NOMO-1 (cell line): Measurements from ENCODE around the gene OR51A4.
"Not testable (repeated sequence)": the region's sequence is repeated elsewhere in the genome, so short reads cannot be mapped to it uniquely, and the experiment has no call there.

Experiments used
- DNase-seq, 2 experiments: peaks; one replicate each; lab custom pipeline; 2025; ENCODE audit not compliant: unreplicated experiment in 2 of 2; lab: John Stamatoyannopoulos, UW

Gene OR51A4, protein sequence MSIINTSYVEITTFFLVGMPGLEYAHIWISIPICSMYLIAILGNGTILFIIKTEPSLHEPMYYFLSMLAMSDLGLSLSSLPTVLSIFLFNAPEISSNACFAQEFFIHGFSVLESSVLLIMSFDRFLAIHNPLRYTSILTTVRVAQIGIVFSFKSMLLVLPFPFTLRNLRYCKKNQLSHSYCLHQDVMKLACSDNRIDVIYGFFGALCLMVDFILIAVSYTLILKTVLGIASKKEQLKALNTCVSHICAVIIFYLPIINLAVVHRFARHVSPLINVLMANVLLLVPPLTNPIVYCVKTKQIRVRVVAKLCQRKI

DNA sequence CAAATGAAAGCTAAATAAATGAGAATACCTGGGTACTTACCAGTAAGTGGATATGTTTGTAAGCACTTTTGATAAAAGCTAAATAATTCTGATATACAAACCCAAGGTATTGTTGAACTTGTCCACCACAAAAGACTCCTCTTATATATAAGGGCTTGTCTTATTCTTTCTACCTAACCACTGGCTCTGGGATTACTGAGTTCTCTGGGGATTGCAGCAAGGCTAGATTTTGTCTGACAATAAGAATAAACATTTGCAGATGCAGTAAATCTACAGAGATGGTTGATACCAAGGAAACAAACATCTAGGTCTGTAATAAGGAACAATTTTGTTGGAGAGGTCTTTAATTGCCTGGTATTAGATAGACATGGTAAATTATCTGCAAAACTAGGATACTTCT lies at the start of gene OR51A4:
OR51A4 (minus strand) TSS at position 101 of the 400 bp plus-strand sequence. CDS start 505 bp downstream, outside the sequence.
- DNase-seq: no peak

DNA sequence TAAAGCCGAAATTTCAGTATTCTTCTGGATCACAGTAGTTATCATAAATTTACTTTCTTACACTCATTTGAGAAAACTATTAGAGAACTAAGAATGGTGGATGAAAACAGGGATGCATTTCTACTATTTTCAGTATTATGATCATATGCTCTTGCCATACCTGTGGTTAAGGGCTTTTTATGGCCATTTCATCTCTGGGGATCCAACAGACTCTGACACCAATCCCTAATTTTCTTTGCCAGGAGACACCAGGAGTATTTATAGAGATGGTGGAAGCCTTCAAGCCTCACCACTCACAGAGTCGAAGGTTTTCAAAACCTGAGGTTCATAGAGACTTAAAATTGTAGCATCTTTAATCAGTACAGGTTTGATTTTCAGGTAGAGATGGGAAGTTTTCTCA lies 47.1 kb upstream of the OR51A4 start, which contains the start of gene OR51L1:
OR51L1 (plus strand) TSS at position 301 of the 400 bp plus-strand sequence. CDS start 4,132 bp downstream, outside the sequence.
- DNase-seq: no peak

DNA sequence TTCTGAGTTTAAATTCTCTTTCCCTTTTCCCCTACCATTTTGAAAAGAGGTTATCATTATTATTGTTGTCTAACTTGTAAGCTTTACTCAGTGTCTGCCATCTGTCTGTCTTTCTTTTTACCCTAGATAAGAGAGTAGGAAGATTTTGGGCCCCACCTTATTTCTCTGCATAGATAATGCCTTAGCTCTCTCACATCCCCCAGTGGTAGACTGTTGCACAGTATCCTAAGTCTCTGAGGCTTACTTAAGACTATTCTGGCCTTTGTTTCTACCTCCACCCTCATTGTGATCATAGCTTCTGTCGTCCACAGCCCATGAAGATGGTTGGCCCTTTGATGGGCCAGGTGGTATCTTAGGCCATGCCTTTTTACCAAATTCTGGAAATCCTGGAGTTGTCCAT lies 43.7 kb upstream of the OR51A4 start:
- no peak for DNase-seq

DNA sequence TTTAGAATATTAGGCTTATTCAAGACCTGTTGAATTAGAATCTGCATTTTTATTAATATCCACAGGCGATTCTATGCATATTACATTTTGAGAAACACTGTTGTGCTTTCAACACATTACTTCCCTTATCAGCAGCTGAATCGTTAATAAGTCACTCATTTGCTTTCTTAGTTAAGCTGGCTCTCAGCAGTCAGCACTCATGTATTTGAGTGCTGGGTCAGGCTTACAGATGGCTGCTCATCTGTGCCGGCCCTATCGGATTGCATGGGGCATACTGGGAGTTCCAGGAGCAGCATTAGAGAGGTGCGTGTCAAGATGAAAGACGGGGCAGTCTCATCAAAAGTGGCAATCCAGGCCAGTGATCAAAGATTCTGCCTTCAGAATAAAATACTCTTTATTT lies 36.4 kb upstream of the OR51A4 start:
- no peak for DNase-seq

DNA sequence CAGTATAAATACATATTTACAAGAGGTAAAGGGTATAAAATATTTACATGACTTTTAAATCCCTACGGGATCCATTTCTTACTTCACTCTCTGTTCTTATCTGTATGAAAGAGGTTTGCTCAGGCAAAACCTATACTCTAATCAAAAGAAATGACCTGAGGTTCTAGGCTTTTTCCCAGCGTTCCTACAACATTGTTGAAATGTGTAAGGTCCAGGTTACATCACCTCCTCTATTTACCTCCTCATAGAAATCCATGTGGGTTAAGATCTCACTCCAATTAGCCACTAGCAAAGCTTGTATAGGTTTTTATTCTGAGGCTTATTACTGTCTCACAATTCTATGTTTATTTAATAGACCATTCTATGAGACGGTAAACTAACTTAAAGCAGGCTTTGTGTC lies 35.3 kb upstream of the OR51A4 start:
- DNase-seq: no peak

DNA sequence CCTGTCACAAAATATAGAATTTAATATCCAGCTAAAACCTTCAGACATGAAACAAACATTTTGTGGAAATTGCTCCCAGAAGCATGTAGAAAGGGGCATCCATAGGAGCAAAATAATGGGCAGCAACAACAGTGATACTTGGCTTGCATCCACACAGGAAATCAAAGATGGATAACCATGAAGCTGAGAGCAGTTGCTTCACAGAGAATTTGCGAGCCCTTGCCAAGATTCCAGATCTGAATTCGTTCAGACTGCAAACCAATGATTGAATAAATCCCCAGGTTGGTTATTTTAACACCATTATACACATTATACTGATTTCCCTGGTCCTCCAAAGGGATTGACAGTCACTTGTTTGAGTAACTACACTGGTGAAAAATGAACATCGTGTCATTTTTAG lies 31.6 kb upstream of the OR51A4 start:
- no peak for DNase-seq

DNA sequence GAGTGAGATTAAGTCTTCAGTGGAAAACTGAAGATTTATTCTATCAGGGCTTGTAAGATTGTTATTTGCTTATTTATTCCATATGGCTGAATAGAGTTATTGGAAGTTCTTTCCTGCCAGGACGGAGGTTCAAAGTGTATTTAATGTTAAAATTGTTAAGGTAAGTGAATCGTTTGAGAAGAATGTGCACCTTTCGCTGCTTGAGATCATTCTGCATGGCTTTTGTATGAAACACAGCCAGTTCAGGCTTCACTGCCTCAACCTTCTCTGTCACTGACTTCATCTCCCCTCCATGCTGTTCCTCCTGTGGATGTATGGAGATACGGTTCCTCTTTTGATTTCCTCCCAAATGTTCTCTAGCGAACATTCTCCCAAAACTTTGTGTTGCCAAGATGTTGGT lies 28.0 kb upstream of the OR51A4 start:
- DNase-seq: no peak

DNA sequence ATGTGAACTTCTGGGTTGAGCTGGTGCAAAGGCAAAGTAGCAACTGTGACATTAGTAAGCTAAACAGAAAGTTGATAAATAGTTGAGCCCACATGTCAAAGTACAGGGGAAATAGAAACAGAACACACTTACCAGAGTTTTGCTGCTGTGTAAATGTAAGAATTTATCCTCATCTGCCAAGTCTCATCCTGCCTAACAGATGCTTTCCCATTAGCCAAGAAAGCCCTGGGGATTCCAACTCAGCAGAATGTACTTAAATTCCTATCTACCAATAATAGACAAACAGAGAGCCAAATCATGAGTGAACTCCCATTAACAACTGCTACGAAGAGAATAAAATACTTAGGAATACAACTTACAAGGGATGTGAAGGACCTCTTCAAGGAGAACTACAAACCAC lies 15.4 kb upstream of the OR51A4 start:
- no peak for DNase-seq

DNA sequence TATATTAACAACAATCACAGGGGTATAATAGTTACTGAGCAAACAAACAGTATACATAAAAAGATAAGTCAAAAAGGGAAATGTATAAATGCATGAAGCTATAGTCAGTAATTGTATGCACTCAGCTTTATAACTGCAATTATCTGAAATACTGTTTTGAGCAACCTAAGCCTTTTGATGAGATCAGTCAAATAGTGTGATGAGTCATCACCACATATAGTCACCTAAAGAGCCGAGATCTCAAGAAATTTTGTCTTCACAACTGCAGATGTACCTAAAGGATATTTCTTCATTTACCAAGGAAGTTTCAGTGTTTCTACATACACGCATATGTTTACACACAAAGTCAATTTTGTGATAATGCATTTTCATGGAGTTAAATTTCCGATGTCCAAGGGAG lies 13.5 kb upstream of the OR51A4 start:
- no peak for DNase-seq

DNA sequence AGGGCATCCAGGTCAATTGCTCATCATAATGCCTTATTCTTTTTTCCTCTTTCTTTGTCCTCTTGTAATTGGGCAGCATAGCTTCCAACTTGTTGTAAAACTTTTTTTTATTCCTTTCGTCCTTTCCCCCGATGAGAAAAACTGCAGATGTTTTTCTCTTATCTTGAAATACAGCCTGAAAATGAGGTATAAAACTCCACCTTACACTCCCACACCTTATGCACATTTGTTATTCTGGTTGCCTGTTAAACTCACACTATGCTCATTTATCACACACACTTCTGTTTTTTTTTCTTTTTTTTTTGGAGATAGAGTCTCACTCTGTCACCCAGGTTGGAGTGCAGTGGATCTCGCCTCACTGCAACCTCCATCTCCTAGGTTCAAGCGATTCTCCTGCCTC lies 10.0 kb upstream of the OR51A4 start:
- no peak for DNase-seq

DNA sequence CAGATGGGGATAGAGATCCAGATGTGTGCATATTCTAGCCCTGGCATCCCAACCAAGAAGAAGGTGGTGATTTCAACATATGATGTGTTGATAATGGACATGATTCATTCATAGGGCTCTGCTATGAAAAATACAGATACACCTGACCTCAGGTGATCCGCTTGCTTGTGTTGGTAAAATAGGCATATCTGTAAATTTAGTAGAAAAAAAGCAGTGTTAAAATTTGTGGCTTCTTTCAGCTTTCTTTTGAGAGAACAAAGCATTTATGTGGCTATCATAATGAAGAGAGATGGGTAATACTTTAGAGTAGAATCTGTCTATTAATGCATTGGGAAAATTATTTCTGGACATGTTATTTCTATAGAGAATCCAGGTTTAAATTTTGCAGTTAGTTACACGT lies 8.2 kb upstream of the OR51A4 start, which contains the start of gene OR51A2:
OR51A2 (minus strand) TSS at position 101 of the 400 bp plus-strand sequence; CDS start at position 101, 0 bp downstream.
- not testable (repeated sequence) for DNase-seq

DNA sequence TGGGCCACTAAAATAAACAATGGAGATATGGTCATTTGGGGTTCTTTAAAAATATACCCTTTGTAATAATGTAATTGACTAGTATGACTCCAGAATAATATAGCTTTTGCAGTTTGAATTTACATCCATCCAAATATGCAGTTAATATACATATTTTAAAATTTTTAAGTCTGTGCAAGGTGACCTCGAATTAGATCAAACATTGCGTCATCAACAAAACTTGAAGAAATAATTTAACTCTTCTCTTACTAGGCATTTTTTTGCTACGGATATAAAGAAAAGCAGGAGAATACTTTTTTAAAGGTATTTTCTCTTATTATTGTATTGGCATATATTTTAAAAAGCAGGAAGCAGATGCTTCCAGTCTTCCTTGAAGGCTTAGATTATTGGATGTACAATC lies 10.7 kb downstream of the OR51A4 start:
- no peak for DNase-seq

DNA sequence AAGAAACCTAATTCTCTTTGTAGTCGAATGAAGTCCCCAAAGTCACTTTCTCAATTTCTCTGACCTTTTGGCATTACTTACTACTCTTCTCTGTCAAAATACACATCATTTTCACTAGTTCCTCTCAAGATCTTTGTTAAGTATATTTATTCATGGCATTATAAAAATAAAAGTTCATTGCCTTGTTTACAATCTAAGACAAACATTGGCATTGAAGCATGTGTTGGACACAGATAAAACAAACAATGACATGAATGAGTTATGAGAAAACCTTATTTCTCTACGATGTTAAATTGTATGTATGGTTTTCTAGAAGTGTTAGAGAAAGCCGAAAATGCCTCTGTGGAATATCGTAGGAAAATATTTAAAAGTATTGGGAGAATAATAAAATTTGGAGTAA lies 14.7 kb downstream of the OR51A4 start:
- no peak for DNase-seq

DNA sequence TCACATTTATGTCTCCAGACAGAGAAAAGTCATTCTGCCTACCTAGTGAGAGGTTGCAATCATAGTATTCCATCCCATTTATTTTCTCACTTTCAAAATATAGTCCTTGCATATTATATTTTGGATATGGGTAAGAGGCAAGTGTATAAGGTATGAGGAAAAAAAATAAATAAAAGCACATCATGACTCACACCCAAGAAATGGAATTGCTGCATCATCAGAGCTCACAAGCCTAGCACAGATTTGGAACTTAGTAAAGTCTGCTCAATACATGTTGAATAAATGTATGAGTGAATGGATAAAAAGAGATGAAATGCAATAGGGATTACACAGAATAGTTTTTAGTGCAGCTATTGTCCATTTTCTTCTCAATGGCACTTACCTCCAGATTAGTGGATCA lies 20.8 kb downstream of the OR51A4 start:
- DNase-seq: no peak

DNA sequence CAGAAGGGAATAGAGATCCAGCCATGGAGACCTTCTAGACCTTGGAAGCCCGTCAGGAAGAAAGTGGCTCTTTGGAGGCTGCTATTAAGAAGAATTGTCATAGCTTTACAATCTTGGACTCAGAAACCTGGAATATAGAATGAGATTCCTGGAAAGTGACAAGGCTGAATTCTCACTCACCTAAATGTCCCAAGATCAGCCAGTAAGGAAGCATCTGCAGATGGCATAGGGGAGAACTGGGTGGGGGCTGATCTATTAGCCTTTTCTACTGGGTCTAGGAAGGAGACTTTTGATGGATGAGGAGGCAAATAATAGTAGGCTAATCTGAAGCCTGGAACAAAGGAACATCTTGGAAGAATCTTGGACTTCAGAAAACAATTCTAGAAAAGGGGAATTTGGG lies 23.2 kb downstream of the OR51A4 start, which contains the start of gene OR51G1:
OR51G1 (minus strand) TSS at position 101 of the 400 bp plus-strand sequence; CDS start at position 101, 0 bp downstream.
- DNase-seq: no peak

DNA sequence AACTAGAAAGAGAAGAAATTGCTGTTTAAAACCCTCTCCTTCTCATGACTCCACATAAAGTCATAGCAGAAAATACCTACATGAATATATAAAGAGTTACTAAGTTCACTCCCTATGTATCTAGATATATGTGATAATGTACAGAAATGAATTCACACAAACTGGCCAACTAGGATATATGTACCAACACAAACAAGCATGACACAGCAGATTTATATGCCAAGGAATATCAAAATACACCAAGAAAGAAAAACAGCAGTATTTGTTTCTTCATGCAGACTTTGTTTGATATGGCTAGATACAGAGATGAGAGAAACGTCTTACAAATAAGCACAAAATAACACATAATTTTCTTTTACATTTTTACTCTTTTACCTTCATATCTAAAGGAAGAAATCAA lies 25.1 kb downstream of the OR51A4 start:
- no peak for DNase-seq

DNA sequence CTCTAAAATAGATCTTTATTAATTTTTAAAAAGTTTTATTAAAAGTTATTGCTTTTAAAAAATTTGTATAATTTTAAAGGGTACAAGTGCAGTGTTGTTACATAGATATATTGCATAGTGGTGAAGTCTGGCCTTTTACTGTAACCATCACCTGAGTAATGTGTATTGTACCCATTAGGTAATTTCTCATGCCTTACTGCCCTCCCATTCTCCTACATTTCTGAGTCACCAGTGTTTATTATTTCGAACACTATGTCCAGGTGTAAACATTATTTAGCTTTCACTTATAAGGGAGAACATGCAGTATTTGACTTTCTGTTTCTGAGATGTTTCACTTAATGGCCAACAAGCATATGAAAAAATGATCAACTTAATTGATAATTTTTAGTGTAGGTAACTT lies 25.6 kb downstream of the OR51A4 start:
- no peak for DNase-seq

DNA sequence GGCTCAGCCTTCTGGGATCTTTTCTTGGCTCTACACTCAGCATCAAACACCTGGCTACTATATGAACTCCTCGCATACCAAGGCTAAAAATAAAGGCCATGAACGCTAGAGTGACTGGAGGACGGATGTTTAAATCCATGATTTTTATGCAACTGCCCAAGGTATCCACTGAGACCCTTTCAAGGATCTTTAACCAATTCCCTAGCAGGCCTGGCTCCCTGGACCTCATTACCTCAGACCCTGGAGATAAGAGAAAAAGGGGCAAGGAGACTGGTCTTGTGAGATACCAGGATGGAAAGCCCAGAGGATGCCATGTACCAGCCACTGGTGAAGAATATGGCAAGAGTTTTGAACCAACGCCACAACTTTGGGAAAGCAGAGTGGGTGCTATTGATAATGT lies 28.2 kb downstream of the OR51A4 start, which contains the start of gene OR51G2:
OR51G2 (minus strand) TSS at position 101 of the 400 bp plus-strand sequence. CDS start 3,687 bp downstream, outside the sequence.
- no peak for DNase-seq

DNA sequence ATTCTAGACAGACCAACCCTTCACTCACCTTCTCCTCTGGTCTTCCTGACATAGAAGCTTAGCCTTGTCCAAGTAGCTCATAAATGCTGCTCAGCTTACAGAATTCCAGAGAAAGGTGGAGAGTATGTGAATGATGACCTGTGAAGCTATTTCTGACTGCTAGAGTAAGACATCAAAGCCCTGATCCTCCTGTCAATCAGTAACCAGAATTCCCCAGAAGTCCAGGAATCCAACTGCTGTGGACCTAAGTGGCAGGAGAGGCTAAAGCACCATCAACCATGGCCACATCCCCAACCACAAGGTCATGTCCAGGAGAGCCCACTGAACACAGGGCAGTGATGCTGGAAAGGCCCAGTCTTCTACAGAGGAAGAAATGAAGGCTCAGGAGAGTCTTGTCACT lies 30.8 kb downstream of the OR51A4 start:
- DNase-seq: no peak

DNA sequence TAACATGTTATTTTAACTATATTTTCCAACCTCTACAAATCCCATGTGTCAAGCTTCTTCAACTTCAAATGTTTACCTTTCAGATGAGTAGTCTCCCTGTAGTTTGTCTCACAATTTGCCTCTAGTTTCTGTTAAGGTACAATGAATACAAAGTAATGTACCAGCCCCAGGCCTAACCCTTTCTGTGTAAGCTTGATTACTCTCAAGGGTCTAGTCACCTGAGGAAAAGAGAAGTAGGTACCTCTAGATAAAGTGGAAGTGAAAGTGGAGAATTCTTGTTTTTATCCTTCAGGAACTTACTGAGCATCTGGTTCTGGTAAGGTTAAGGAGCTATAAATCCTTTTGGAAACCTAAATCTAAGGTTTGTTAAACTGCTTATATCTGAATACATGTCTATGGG lies 43.9 kb downstream of the OR51A4 start, which contains the start of gene OR51A7:
OR51A7 (plus strand) TSS at position 300 of the 400 bp plus-strand sequence. CDS start 3,587 bp downstream, outside the sequence.
- DNase-seq: no peak
